Measurements from ENCODE around the gene TRPC4AP.
"Not testable (repeated sequence)": the region's sequence is repeated elsewhere in the genome, so short reads cannot be mapped to it uniquely, and the experiment has no call there.

The TRPC4AP gene

GRCh38 chr20:35059612-35060011 is 33.0 kb downstream of the TRPC4AP start:
- no peak for TF ChIP-seq CTCF (IDR thresholded peaks at IDR 0.05; ENCODE audit: low read length, missing control alignments)
- H3K4me3 ChIP-seq (replicated peaks; ENCODE audit: low read depth, low read length): no peak overlapping the region
- DNase-seq (ENCODE audit: low read depth): no peak

DNA sequence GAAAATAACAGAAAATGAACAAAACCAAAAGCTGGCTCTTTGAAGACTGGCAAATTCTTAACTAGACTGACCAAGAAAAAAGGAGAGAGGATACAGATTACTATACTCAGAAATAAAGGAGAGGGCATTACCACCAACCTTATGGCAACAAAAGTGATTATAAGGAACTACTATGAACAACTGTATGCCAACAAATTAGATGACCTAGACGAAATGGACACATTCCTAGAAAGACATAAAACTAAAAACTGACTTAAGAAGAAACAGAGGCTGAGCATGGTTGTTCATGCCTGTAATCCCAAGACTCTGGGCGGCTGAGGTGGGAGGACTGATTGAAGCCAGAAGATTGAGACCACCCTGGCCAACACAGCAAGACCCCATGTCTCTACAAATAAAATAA is 33.5 kb downstream of the TRPC4AP start:
- TF ChIP-seq CTCF (IDR thresholded peaks at IDR 0.05; ENCODE audit: low read length, missing control alignments): no peak
- no peak for DNase-seq (ENCODE audit: low read depth)
- H3K4me3 ChIP-seq (replicated peaks; ENCODE audit: low read depth, low read length): no peak overlapping the region

DNA sequence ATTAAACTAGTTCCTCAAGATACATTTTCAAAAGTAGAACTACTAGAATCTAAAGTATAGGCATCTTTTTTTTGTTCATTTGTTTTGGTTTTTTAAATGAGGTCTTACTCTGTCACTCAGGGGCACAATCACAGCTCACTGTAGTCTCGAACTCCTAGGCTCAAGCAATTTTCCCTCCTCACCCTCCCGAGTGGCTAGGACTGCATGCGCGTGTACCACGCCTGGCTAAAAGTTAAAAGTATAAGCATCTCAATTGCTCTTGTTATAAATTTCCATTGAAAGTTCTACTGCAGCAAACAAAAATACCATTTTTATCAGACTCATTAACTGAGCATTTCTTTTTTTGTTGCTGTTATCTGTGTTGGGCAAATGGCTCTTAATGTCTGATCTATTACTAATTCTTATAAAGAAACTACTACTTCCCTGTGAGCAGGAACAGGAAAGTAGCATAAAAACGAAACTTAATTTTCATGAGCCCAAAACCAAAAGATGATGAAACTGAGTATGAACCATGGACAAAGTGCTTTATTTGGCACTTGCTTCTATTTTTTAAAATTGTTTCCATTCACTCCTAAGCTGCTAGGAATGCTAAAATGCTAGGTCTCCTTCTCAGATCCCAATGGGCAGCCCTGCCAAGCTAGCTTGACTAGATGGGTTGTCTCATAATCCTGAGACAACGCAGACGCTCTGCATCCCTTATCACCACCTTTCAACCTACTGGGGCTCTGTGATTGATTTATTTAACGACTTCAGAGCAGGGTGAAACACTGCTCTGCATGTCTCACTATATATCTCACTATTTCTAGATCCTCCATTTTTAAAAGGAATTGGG is 36.9 kb downstream of the TRPC4AP start:
- peak; percentile 69 for DNase-seq (ENCODE audit: low read depth)
- TF ChIP-seq CTCF (IDR thresholded peaks at IDR 0.05; ENCODE audit: low read length, missing control alignments): no peak
- peak overlapping the region; percentile 13 for H3K4me3 ChIP-seq (replicated peaks; ENCODE audit: low read depth, low read length)

DNA sequence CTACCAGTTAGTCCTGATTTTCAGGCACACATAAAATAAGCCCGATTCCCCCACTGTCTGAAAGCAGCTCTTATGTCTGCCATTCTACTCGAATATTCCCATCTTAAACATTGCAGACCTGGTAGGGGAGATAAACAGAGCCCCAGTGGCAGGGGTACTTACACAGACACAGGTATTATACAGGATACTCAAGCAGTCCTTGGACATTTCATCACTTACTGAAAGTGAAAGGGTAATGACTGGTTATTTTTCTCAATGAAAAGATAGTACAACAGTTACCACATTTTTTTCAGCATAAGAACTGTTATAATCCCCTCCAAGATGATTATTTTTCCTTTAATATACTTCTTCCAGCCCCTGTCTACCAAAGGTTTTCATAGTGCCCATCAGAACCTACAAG is 37.8 kb downstream of the TRPC4AP start:
- no peak overlapping the region for H3K4me3 ChIP-seq (replicated peaks; ENCODE audit: low read depth, low read length)
- no peak for TF ChIP-seq CTCF (IDR thresholded peaks at IDR 0.05; ENCODE audit: low read length, missing control alignments)
- no peak for DNase-seq (ENCODE audit: low read depth)

- DNase-seq (ENCODE audit: low read depth): peak; percentile 79
- not testable (repeated sequence) for H3K4me3 ChIP-seq (replicated peaks; ENCODE audit: low read depth, low read length)
These were observed 40.0 kb downstream of the TRPC4AP start for GRCh38 chr20:35052616-35053015.

DNA sequence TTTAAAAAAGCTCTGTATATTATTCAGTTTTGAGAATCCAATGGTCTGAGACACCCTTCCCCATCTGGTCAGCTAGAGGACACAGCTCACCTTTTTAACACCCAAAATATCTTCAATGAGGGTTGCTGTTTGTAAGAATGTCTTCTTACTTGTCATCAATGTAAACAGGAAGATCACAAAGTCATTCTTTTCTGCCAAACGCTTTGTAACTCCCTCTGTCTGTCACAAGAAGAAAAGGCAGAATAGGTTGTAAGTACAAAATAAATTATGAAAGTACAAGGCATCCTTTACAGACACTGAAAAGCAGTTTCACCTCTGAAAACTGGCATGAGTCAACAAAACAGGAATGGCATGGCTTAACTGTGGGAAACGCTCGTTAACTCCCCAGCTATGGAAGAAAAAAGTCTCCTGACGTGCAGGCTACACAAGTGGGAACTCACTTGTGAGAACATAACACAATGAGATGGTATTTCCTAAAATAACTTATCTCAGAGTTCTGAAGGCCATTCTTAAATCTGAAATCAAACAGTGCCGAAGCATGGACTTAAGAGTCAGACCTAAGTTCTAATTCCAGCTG is 42.7 kb downstream of the TRPC4AP start:
- DNase-seq (ENCODE audit: low read depth): peak; percentile 23
- no peak for TF ChIP-seq CTCF (IDR thresholded peaks at IDR 0.05; ENCODE audit: low read length, missing control alignments)
- H3K4me3 ChIP-seq (replicated peaks; ENCODE audit: low read depth, low read length): no peak overlapping the region

- DNase-seq (ENCODE audit: low read depth): no peak
- TF ChIP-seq CTCF (IDR thresholded peaks at IDR 0.05; ENCODE audit: low read length, missing control alignments): no peak
- no peak overlapping the region for H3K4me3 ChIP-seq (replicated peaks; ENCODE audit: low read depth, low read length)
These were observed 43.9 kb downstream of the TRPC4AP start for GRCh38 chr20:35048739-35049138.
